GM23248 (cell line): Measurements from ENCODE around the gene PTPRN2. TPM values are rescaled to one million over a fixed set of nuclear protein-coding genes. Genes with fewer than 3 reads are reported as not detected.

Experiments used
- DNase-seq: peaks from one replicate; pipeline ENCODE4 v3.0.0-alpha.2; 2015
- H2AFZ ChIP-seq: fragments of 200-600 bp; sonication (generic); 2 replicates; pipeline ENCODE4 v1.6.1; 2016; ENCODE audit warnings: antibody characterized with exemption
- H3F3A ChIP-seq: fragments of 200-600 bp; sonication (generic); 2 replicates; pipeline ENCODE4 v1.6.1; 2016; ENCODE audit warnings: mild to moderate bottlenecking, antibody characterized with exemption, mixed run types; ENCODE audit not compliant: insufficient read depth
- H3K27ac ChIP-seq: fragments of 200-600 bp; sonication (generic); 2 replicates; pipeline ENCODE4 v1.5.1; 2016; ENCODE audit warnings: mild to moderate bottlenecking
- H3K27me3 ChIP-seq: fragments of 200-600 bp; sonication (generic); replicated peaks from 2 replicates; pipeline ENCODE4 v1.6.1; 2016; ENCODE audit warnings: mild to moderate bottlenecking; ENCODE audit not compliant: insufficient read depth
- H3K36me3 ChIP-seq: fragments of 200-600 bp; sonication (generic); 2 replicates; pipeline ENCODE4 v1.6.1; 2016; ENCODE audit warnings: low read depth, mild to moderate bottlenecking
- H3K4me1 ChIP-seq: fragments of 200-600 bp; sonication (generic); 2 replicates; pipeline ENCODE4 v1.6.1; 2016; ENCODE audit warnings: mild to moderate bottlenecking; ENCODE audit not compliant: insufficient read depth
- H3K4me2 ChIP-seq: fragments of 200-600 bp; sonication (generic); one replicate; pipeline ENCODE4 v1.6.1; 2016; ENCODE audit warnings: mild to moderate bottlenecking; ENCODE audit not compliant: unreplicated experiment
- H3K4me3 ChIP-seq: fragments of 200-600 bp; sonication (generic); 2 replicates; pipeline ENCODE4 v1.5.1; 2016; ENCODE audit warnings: mild to moderate bottlenecking
- H3K79me2 ChIP-seq: fragments of 200-600 bp; sonication (generic); 2 replicates; pipeline ENCODE4 v1.6.1; 2016; ENCODE audit warnings: mild to moderate bottlenecking; ENCODE audit not compliant: insufficient read depth
- H3K9ac ChIP-seq: fragments of 200-600 bp; sonication (generic); 2 replicates; pipeline ENCODE4 v1.6.1; 2016; ENCODE audit warnings: mild to moderate bottlenecking
- H3K9me2 ChIP-seq: fragments of 200-600 bp; sonication (generic); 2 replicates; pipeline ENCODE4 v1.6.1; 2016; ENCODE audit warnings: mixed run types, mild to moderate bottlenecking, moderate library complexity; ENCODE audit not compliant: insufficient read depth
- H3K9me3 ChIP-seq: fragments of 200-600 bp; sonication (generic); one replicate; pipeline ENCODE4 v1.6.1; 2017; ENCODE audit warnings: low read depth
- H4K20me1 ChIP-seq: fragments of 200-600 bp; sonication (generic); 2 replicates; pipeline ENCODE4 v1.6.0; 2016; ENCODE audit not compliant: insufficient read depth
- EZH2 ChIP-seq: fragments of 200-600 bp; sonication (generic); IDR thresholded peaks from 2 replicates; pipeline ENCODE4 v1.6.1; 2018; ENCODE audit warnings: antibody characterized with exemption, mild to moderate bottlenecking; ENCODE audit not compliant: insufficient read depth, poor library complexity, severe bottlenecking
- EZH2phosphoT487 ChIP-seq: fragments of 200-600 bp; sonication (generic); IDR thresholded peaks from 2 replicates; pipeline ENCODE4 v1.6.1; 2018; ENCODE audit warnings: antibody characterized with exemption, moderate library complexity, mild to moderate bottlenecking, low read depth; ENCODE audit not compliant: insufficient read depth
- WGBS, 2 experiments: methylation state at CpG; one replicate each; pipeline ENCODE4 v1.1.6; 2015 to 2017; ENCODE audit warnings: low lambda C conversion rate in 2 of 2, low coverage in 1 of 2; ENCODE audit errors: missing lambda C conversion rate in 2 of 2; 5-methylcytosine and 5-hydroxymethylcytosine counted together
- in situ Hi-C: fragments of 300-500 bp; cut with MboI; formaldehyde crosslinking; loops from 2 replicates; pipeline ENCODE4 v1.15.0; 2020
- polyA plus RNA-seq: library from polyadenylated mRNA; unstranded; fragments of >200 nt; fragmentation: Nextera tagmentation; extraction: Ambion mirVana; gene quantifications from 2 replicates; pipeline ENCODE4 v1.2.1, GENCODE V29; 2016
- total RNA-seq: library from RNA; depleted of rRNA; stranded (reverse); fragments of >200 nt; shearing (Covaris generic); gene quantifications from 2 replicates; pipeline ENCODE4 v1.2.3, GENCODE V29; 2014

Gene PTPRN2
- total and polyA plus RNA-seq, 2 experiments from 2014 or later = 0.13 TPM; not detected in 1

GRCh38 chr7:158549616-158550393, 37.8 kb downstream of the PTPRN2 start:
- no peaks in the 10 kb centered on the region for H3K9me2 ChIP-seq
- H3K27ac ChIP-seq = no peak overlapping the region
- 26 to 27% methylated on average over 33 to 36 of the region's 36 CpGs for WGBS, 2 experiments
- no peaks in the 10 kb centered on the region for H3K9me3 ChIP-seq
- H3K9ac ChIP-seq = no peak overlapping the region
- peak; percentile 42 for DNase-seq
- no peak overlapping the region for H3K4me3 ChIP-seq
- no peaks in the 10 kb centered on the region for H3F3A ChIP-seq
- H3K36me3 ChIP-seq = no peaks in the 10 kb centered on the region
- H4K20me1 ChIP-seq = no peaks in the 10 kb centered on the region
- in situ Hi-C loops = no loop called here
- TF ChIP-seq EZH2 (no peak), EZH2phosphoT487 (no peak)
- no peak overlapping the region for H2AFZ ChIP-seq
- H3K4me1 ChIP-seq = no peaks in the 10 kb centered on the region
- no peak overlapping the region for H3K4me2 ChIP-seq
- no peaks in the 10 kb centered on the region for H3K79me2 ChIP-seq
- H3K27me3 ChIP-seq = no peaks in the 10 kb centered on the region

GRCh38 chr7:158549176-158549615, 38.4 kb downstream of the PTPRN2 start:
- Histone ChIP-seq H3K4me2 (no peak overlapping the region), H4K20me1 (no peaks in the 10 kb centered on the region), H3K79me2 (no peaks in the 10 kb centered on the region), H3K27ac (no peak overlapping the region), H2AFZ (no peak overlapping the region), H3K27me3 (no peaks in the 10 kb centered on the region), H3K4me1 (no peaks in the 10 kb centered on the region), H3K9me3 (no peaks in the 10 kb centered on the region), H3K9me2 (no peaks in the 10 kb centered on the region), H3K36me3 (no peaks in the 10 kb centered on the region), H3K4me3 (no peak overlapping the region), H3F3A (no peaks in the 10 kb centered on the region), H3K9ac (no peak overlapping the region)
- WGBS, 2 experiments = 7% methylated on average over 20 to 22 of the region's 22 CpGs
- no peak for DNase-seq
- TF ChIP-seq EZH2 = no peak
- TF ChIP-seq EZH2phosphoT487 = no peak
- in situ Hi-C loops = no loop called here

GRCh38 chr7:158548726-158549125, 38.9 kb downstream of the PTPRN2 start:
- no peak for TF ChIP-seq EZH2
- TF ChIP-seq EZH2phosphoT487 = no peak
- no peaks in the 10 kb centered on the region for H4K20me1 ChIP-seq
- H2AFZ ChIP-seq = no peak overlapping the region
- in situ Hi-C loops = no loop called here
- no peaks in the 10 kb centered on the region for H3K79me2 ChIP-seq
- H3K36me3 ChIP-seq = no peaks in the 10 kb centered on the region
- H3K9ac ChIP-seq = no peak overlapping the region
- no peaks in the 10 kb centered on the region for H3K9me2 ChIP-seq
- H3K4me3 ChIP-seq = no peak overlapping the region
- no peaks in the 10 kb centered on the region for H3F3A ChIP-seq
- H3K27ac ChIP-seq = no peak overlapping the region
- no peaks in the 10 kb centered on the region for H3K4me1 ChIP-seq
- H3K27me3 ChIP-seq = no peaks in the 10 kb centered on the region
- WGBS, 2 experiments = 42 to 43% methylated on average over 14 of the region's 14 CpGs
- no peak overlapping the region for H3K4me2 ChIP-seq
- DNase-seq = no peak
- H3K9me3 ChIP-seq = no peaks in the 10 kb centered on the region

GRCh38 chr7:158547817-158548216, 39.8 kb downstream of the PTPRN2 start:
- no peaks in the 10 kb centered on the region for H3K36me3 ChIP-seq

More at GRCh38 chr7:158547817-158548216, 39.8 kb downstream of the PTPRN2 start:
- Histone ChIP-seq H2AFZ (no peak overlapping the region), H3K79me2 (no peaks in the 10 kb centered on the region), H3F3A (no peaks in the 10 kb centered on the region), H3K9ac (no peak overlapping the region), H3K9me3 (no peaks in the 10 kb centered on the region), H3K27ac (no peak overlapping the region), H4K20me1 (no peaks in the 10 kb centered on the region), H3K27me3 (no peaks in the 10 kb centered on the region), H3K4me2 (no peak overlapping the region), H3K4me1 (no peaks in the 10 kb centered on the region), H3K4me3 (no peak overlapping the region), H3K9me2 (no peaks in the 10 kb centered on the region)
- TF ChIP-seq EZH2 = no peak
- TF ChIP-seq EZH2phosphoT487 = no peak
- DNase-seq = no peak
- in situ Hi-C loops = no loop called here
- 27 to 31% methylated on average over 9 of the region's 9 CpGs for WGBS, 2 experiments
